NT2/D1 (cell line): ENCODE measurements around the gene S100PBP.

Experiments
- SUZ12 ChIP-seq: IDR thresholded peaks from 2 replicates; pipeline ENCODE4 v1.6.1; 2011; ENCODE audit not compliant: insufficient read length, insufficient read depth; ENCODE audit errors: extremely low read depth
- YY1 ChIP-seq: IDR thresholded peaks from 2 replicates; pipeline ENCODE4 v1.6.1; 2011; ENCODE audit not compliant: insufficient read length, insufficient read depth
- ZNF274 ChIP-seq: IDR thresholded peaks from 2 replicates; pipeline ENCODE4 v1.6.1; 2011; ENCODE audit warnings: mild to moderate bottlenecking, low read depth, low read length

- TF ChIP-seq YY1 (no peak), ZNF274 (no peak), SUZ12 (no peak)
These were observed 20.0 kb upstream of the S100PBP start for GRCh38 chr1:32797456-32797855.
